ENCODE data around the gene NNT. TPM values are rescaled to one million over a fixed set of nuclear protein-coding genes. Genes with fewer than 3 reads are reported as not detected.
A peak's percentile ranks its signal among the peaks of the same experiment; 100 is the strongest.
"Not testable (repeated sequence)": the region's sequence is repeated elsewhere in the genome, so short reads cannot be mapped to it uniquely, and the experiment has no call there.

NNT gene
- total RNA-seq, 2 donors from 2014 or later = 25.1 to 30.1 TPM

GRCh38 chr5:43711496-43711895 is 108.5 kb downstream of the NNT start:
- Histone ChIP-seq H3K27ac (no peak overlapping the region), H3K36me3 (replicated peaks in 1 of 2; ENCODE audit: insufficient read depth in 1 of 2, low read depth in 2 of 2) (no peaks in the 10 kb centered on the region), H3K4me3 (no peak overlapping the region), H3K9me3 (no peaks in the 10 kb centered on the region), H3K27me3 (no peaks in the 10 kb centered on the region), H3K4me1 (no peaks in the 10 kb centered on the region)
- WGBS, 2 donors = 94 to 96% methylated on average over 6 of the region's 6 CpGs
- no peak for ATAC-seq
- no peak for DNase-seq
- intact Hi-C loops (cut with DNase I) = no loop called here
- TF ChIP-seq POLR2A (IDR thresholded peaks at IDR 0.05) (no peak), CTCF (IDR thresholded peaks at IDR 0.05) (no peak)

- 96 to 98% methylated on average over 3 of the region's 3 CpGs for WGBS, 2 donors
- intact Hi-C loops (cut with DNase I) = no loop called here
- ATAC-seq = no peak
These were observed 109.1 kb downstream of the NNT start for GRCh38 chr5:43712081-43712480.

GRCh38 chr5:43719783-43720182 is 116.8 kb downstream of the NNT start:
- intact Hi-C loops (cut with DNase I); H3K36me3 ChIP-seq (replicated peaks in 1 of 2; ENCODE audit: insufficient read depth in 1 of 2, low read depth in 2 of 2); DNase-seq; H3K4me1 ChIP-seq; ATAC-seq; H3K4me3 ChIP-seq; H3K9me3 ChIP-seq; H3K27ac ChIP-seq; H3K27me3 ChIP-seq: not testable (repeated sequence)
- 90 to 91% methylated on average over 3 of the region's 3 CpGs for WGBS, 2 donors

More at GRCh38 chr5:43712081-43712480, 109.1 kb downstream of the NNT start:
- Histone ChIP-seq H3K9me3 (no peaks in the 10 kb centered on the region), H3K4me1 (no peaks in the 10 kb centered on the region), H3K4me3 (no peak overlapping the region), H3K36me3 (replicated peaks in 1 of 2; ENCODE audit: insufficient read depth in 1 of 2, low read depth in 2 of 2) (no peaks in the 10 kb centered on the region), H3K27me3 (no peaks in the 10 kb centered on the region), H3K27ac (no peak overlapping the region)
- TF ChIP-seq CTCF (IDR thresholded peaks at IDR 0.05) (no peak), POLR2A (IDR thresholded peaks at IDR 0.05) (no peak)
- DNase-seq = no peak

GRCh38 chr5:43728581-43728980 is 125.6 kb downstream of the NNT start:
- H3K36me3 ChIP-seq (replicated peaks in 1 of 2; ENCODE audit: insufficient read depth in 1 of 2, low read depth in 2 of 2) = no peaks in the 10 kb centered on the region
- no peak overlapping the region for H3K4me3 ChIP-seq
- intact Hi-C loops (cut with DNase I) = no loop called here
- ATAC-seq (no peak), DNase-seq (no peak)
- no peaks in the 10 kb centered on the region for H3K27me3 ChIP-seq
- H3K27ac ChIP-seq = no peak overlapping the region
- no peak for TF ChIP-seq POLR2A (IDR thresholded peaks at IDR 0.05)
- TF ChIP-seq CTCF (IDR thresholded peaks at IDR 0.05) = no peak
- peaks cover 16% of the 10 kb centered on the region for H3K4me1 ChIP-seq
- H3K9me3 ChIP-seq = no peaks in the 10 kb centered on the region
- 68 to 73% methylated on average over 3 of the region's 3 CpGs for WGBS, 2 donors

GRCh38 chr5:43729846-43730478 is 127.0 kb downstream of the NNT start:
- H3K9me3 ChIP-seq = no peaks in the 10 kb centered on the region
- no peak for DNase-seq
- intact Hi-C loops (cut with DNase I) = loop anchor here (10.0 kb wide), 1 partner anchor 595 kb away; no protein-coding TSS in a partner anchor
- peaks cover 16% of the 10 kb centered on the region for H3K4me1 ChIP-seq
- peak; percentile 45 for ATAC-seq
- H3K4me3 ChIP-seq = no peak overlapping the region
- H3K27ac ChIP-seq = no peak overlapping the region
- no peaks in the 10 kb centered on the region for H3K36me3 ChIP-seq (replicated peaks in 1 of 2; ENCODE audit: insufficient read depth in 1 of 2, low read depth in 2 of 2)
- TF ChIP-seq CTCF (IDR thresholded peaks at IDR 0.05) (peak; percentile 29 to 79 (median 71)), POLR2A (IDR thresholded peaks at IDR 0.05) (no peak)
- H3K27me3 ChIP-seq = no peaks in the 10 kb centered on the region
- WGBS, 2 donors = 31 to 35% methylated on average over 2 of the region's 2 CpGs
